ENCODE measurements around the gene TMEM41B. TPM values are rescaled to one million over a fixed set of nuclear protein-coding genes. Genes with fewer than 3 reads are reported as not detected.

TMEM41B gene
- total RNA-seq, 5 donors from 2014 or later (not counting 1 experiment from before 2014, with no cell fraction given): 29.0 to 55.6 (median 42.7) TPM

DNA sequence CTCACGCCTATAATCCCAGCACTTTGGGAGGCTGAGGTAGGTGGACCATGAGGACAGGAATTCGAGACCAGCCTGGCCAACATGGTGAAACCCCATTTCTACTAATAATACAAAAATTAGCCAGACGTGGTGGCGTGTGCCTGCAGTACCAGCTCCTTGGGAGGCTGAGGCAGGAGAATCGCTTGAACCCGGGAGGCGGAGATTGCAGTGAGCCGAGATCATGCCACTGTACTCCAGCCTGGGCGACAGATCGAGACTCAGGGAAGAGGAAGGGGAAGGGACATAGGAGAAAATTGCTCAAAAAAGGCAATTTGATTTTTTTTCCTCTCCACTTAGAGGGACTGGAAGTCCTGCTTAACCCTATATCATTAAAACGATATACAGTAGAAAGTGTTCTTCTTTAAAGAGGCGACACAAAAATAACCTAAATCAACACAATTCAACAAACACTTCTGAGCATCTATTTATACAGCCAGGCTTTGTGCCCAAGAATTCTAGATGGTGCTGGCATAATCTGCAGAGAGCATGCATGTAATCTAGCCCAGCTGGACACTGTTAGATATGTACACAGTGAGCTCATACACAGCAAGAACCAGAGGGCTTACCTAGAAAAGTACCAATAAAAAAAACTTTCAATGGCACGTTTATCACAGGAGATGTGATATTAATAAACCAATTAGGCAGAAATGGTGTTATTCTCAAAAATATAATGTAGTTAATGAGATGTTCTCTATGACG is 28.4 kb downstream of the TMEM41B start:
- POLR2A ChIA-PET: interaction anchor here (0.6 to 0.7 kb wide), 2 partner anchors 11 to 311 kb away, joined by 5 to 7 read pairs; no protein-coding TSS in a partner anchor
- no peak overlapping the region for H3K27ac Mint-ChIP-seq
- peaks cover 0 to 8% of the 10 kb centered on the region in 2 donors for H3K36me3 ChIP-seq (ENCODE audit: control insufficient read depth in 2 of 2, extremely low read depth in 1 of 2, insufficient read depth in 1 of 2, low read length in 1 of 2)

GRCh38 chr11:9280655-9281301 is 33.6 kb downstream of the TMEM41B start:
- Mint-ChIP-seq H3K9me3 (no peaks in the 10 kb centered on the region), H3K36me3 (peaks cover 15% of the 10 kb centered on the region), H3K4me3 (peak overlapping the region; percentile 49 to 72 (median 53)), H3K27me3 (no peaks in the 10 kb centered on the region), H3K4me1 (peaks cover 17 to 20% (median 20%) of the 10 kb centered on the region in 3 donors), H3K27ac (peak overlapping the region; percentile 23 to 30)
- Histone ChIP-seq H3K27me3 (replicated peaks in 1 of 2; ENCODE audit: control insufficient read depth in 2 of 2, extremely low read depth in 1 of 2, insufficient read depth in 2 of 2, low read length in 1 of 2) (no peaks in the 10 kb centered on the region), H3K36me3 (ENCODE audit: control insufficient read depth in 2 of 2, extremely low read depth in 1 of 2, insufficient read depth in 1 of 2, low read length in 1 of 2) (no peaks in the 10 kb centered on the region), H3K4me3 (ENCODE audit: control insufficient read depth in 1 of 2, extremely low read depth in 1 of 2, low read length in 1 of 2) (peak overlapping the region in 1 of 2 donors; percentile 32), H3K27ac (ENCODE audit: low read length) (peak overlapping the region; percentile 15), H3K4me1 (ENCODE audit: control insufficient read depth in 1 of 2, extremely low read depth in 1 of 2, insufficient read depth in 2 of 2, low read length in 2 of 2) (peaks cover 12 to 16% of the 10 kb centered on the region in 2 experiments), H3K9me3 (no peaks in the 10 kb centered on the region)
- DNase-seq (peak in 34 of 35 experiments; percentile 10 to 79 (median 46)), ATAC-seq (replicated peaks in 1 of 4) (peak; percentile 88 to 96 (median 94))
- CTCF ChIA-PET: interaction anchor here (0.6 to 1.2 kb wide), 7 partner anchors 16 to 225 kb away, joined by 3 to 4 read pairs (median 3); partner anchors contain the start of gene DENND5A (in 1 of the 2)
- WGBS (ENCODE audit: insufficient coverage): 0% methylated on average over 1 of the region's 4 CpGs
- POLR2A ChIA-PET: interaction anchor here (0.6 to 1.3 kb wide), 8 partner anchors 9 to 179 kb away, joined by 3 to 5 read pairs (median 4); partner anchors contain the start of gene ZNF143 (in 1 of the 2)

More for the DNA sequence above, 28.4 kb downstream of the TMEM41B start:
- H3K9me3 Mint-ChIP-seq: no peaks in the 10 kb centered on the region
- ATAC-seq (replicated peaks in 1 of 4): no peak
- 93% methylated on average over 3 of the region's 14 CpGs for WGBS (ENCODE audit: insufficient coverage)
- Histone ChIP-seq H3K9me3 (no peaks in the 10 kb centered on the region), H3K4me3 (ENCODE audit: control insufficient read depth in 1 of 2, extremely low read depth in 1 of 2, low read length in 1 of 2) (no peak overlapping the region), H3K4me1 (ENCODE audit: control insufficient read depth in 1 of 2, extremely low read depth in 1 of 2, insufficient read depth in 2 of 2, low read length in 2 of 2) (peaks cover 0 to 4% of the 10 kb centered on the region in 2 experiments), H3K27ac (ENCODE audit: low read length) (no peak overlapping the region), H3K27me3 (replicated peaks in 1 of 2; ENCODE audit: control insufficient read depth in 2 of 2, extremely low read depth in 1 of 2, insufficient read depth in 2 of 2, low read length in 1 of 2) (no peaks in the 10 kb centered on the region)
- peaks cover 5 to 16% (median 11%) of the 10 kb centered on the region in 3 donors for H3K4me1 Mint-ChIP-seq
- H3K27me3 Mint-ChIP-seq: no peaks in the 10 kb centered on the region
- CTCF ChIA-PET: interaction anchor here in 1 of 2 donors (0.6 kb wide), 1 partner anchor 120 kb away, joined by 7 read pairs; no protein-coding TSS in a partner anchor
- peaks cover 13% of the 10 kb centered on the region for H3K36me3 Mint-ChIP-seq
- no peak overlapping the region for H3K4me3 Mint-ChIP-seq
- no peak for DNase-seq

GRCh38 chr11:9277176-9277575 is 37.2 kb downstream of the TMEM41B start:
- H3K4me3 Mint-ChIP-seq: no peak overlapping the region
- no peak for ATAC-seq (replicated peaks in 1 of 4)

DNA sequence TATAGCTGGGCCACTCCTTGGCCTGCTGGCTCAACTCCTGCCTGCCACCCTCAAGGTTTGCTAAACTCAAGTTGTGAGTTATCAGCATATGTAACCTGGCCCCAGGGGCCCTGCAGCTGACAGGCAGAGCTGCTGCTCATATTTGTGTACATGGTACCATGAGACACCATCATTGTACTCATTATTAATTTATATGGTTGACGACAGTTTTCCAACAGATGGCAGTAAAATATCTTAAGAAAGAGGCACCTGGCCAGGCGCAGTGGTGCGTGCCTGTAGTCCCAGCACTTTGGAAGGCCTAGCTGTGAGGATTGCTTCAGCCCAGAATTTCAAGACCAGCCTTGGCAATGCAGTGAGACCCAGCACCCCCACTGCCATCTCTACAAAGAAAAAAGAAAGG is 37.8 kb downstream of the TMEM41B start:
- no peaks in the 10 kb centered on the region for H3K36me3 ChIP-seq (ENCODE audit: control insufficient read depth in 2 of 2, extremely low read depth in 1 of 2, insufficient read depth in 1 of 2, low read length in 1 of 2)
- H3K9me3 ChIP-seq: no peaks in the 10 kb centered on the region
- ChIA-PET CTCF (no interaction called here), POLR2A (interaction anchor here in 1 of 2 donors (1.1 kb wide), 1 partner anchor 32 kb away, joined by 3 read pairs; no protein-coding TSS in a partner anchor)
- Mint-ChIP-seq H3K27ac (no peak overlapping the region), H3K9me3 (no peaks in the 10 kb centered on the region), H3K36me3 (peaks cover 9% of the 10 kb centered on the region), H3K4me3 (no peak overlapping the region), H3K27me3 (no peaks in the 10 kb centered on the region), H3K4me1 (peaks cover 23 to 29% (median 24%) of the 10 kb centered on the region in 3 donors)
- H3K4me1 ChIP-seq (ENCODE audit: control insufficient read depth in 1 of 2, extremely low read depth in 1 of 2, insufficient read depth in 2 of 2, low read length in 2 of 2): peaks cover 12 to 16% of the 10 kb centered on the region in 2 experiments
- H3K27ac ChIP-seq (ENCODE audit: low read length): no peak overlapping the region
- DNase-seq (no peak), ATAC-seq (replicated peaks in 1 of 4) (no peak)
- no peaks in the 10 kb centered on the region for H3K27me3 ChIP-seq (replicated peaks in 1 of 2; ENCODE audit: control insufficient read depth in 2 of 2, extremely low read depth in 1 of 2, insufficient read depth in 2 of 2, low read length in 1 of 2)
- 100% methylated on average over 2 of the region's 3 CpGs for WGBS (ENCODE audit: insufficient coverage)
- no peak overlapping the region for H3K4me3 ChIP-seq (ENCODE audit: control insufficient read depth in 1 of 2, extremely low read depth in 1 of 2, low read length in 1 of 2)

More at GRCh38 chr11:9277176-9277575, 37.2 kb downstream of the TMEM41B start:
- Histone ChIP-seq H3K4me3 (ENCODE audit: control insufficient read depth in 1 of 2, extremely low read depth in 1 of 2, low read length in 1 of 2) (no peak overlapping the region), H3K9me3 (no peaks in the 10 kb centered on the region), H3K27ac (ENCODE audit: low read length) (no peak overlapping the region), H3K36me3 (ENCODE audit: control insufficient read depth in 2 of 2, extremely low read depth in 1 of 2, insufficient read depth in 1 of 2, low read length in 1 of 2) (no peaks in the 10 kb centered on the region), H3K27me3 (replicated peaks in 1 of 2; ENCODE audit: control insufficient read depth in 2 of 2, extremely low read depth in 1 of 2, insufficient read depth in 2 of 2, low read length in 1 of 2) (no peaks in the 10 kb centered on the region), H3K4me1 (ENCODE audit: control insufficient read depth in 1 of 2, extremely low read depth in 1 of 2, insufficient read depth in 2 of 2, low read length in 2 of 2) (peaks cover 12 to 16% of the 10 kb centered on the region in 2 experiments)
- Mint-ChIP-seq H3K27ac (no peak overlapping the region), H3K36me3 (peaks cover 9% of the 10 kb centered on the region), H3K27me3 (no peaks in the 10 kb centered on the region), H3K4me1 (peaks cover 24 to 30% (median 25%) of the 10 kb centered on the region in 3 donors), H3K9me3 (no peaks in the 10 kb centered on the region)
- DNase-seq: no peak
- 96% methylated on average over 8 of the region's 8 CpGs for WGBS (ENCODE audit: insufficient coverage)
- ChIA-PET CTCF (no interaction called here), POLR2A (interaction anchor here in 1 of 2 donors (1.1 kb wide), 1 partner anchor 31 kb away, joined by 3 read pairs; no protein-coding TSS in a partner anchor)

- no peak for ATAC-seq (replicated peaks in 1 of 4)
- H3K27ac Mint-ChIP-seq: no peak overlapping the region
These were observed 39.7 kb downstream of the TMEM41B start for GRCh38 chr11:9274499-9275258.

More at GRCh38 chr11:9274499-9275258, 39.7 kb downstream of the TMEM41B start:
- DNase-seq: no peak
- Histone ChIP-seq H3K36me3 (ENCODE audit: control insufficient read depth in 2 of 2, extremely low read depth in 1 of 2, insufficient read depth in 1 of 2, low read length in 1 of 2) (no peaks in the 10 kb centered on the region), H3K27me3 (replicated peaks in 1 of 2; ENCODE audit: control insufficient read depth in 2 of 2, extremely low read depth in 1 of 2, insufficient read depth in 2 of 2, low read length in 1 of 2) (no peaks in the 10 kb centered on the region), H3K9me3 (no peaks in the 10 kb centered on the region), H3K27ac (ENCODE audit: low read length) (no peak overlapping the region), H3K4me1 (ENCODE audit: control insufficient read depth in 1 of 2, extremely low read depth in 1 of 2, insufficient read depth in 2 of 2, low read length in 2 of 2) (peaks cover under 1 to 4% of the 10 kb centered on the region in 2 experiments), H3K4me3 (ENCODE audit: control insufficient read depth in 1 of 2, extremely low read depth in 1 of 2, low read length in 1 of 2) (no peak overlapping the region)
- whole genome bisulfite sequencing (ENCODE audit: insufficient coverage): 100% methylated on average over 3 of the region's 8 CpGs
- H3K27me3 Mint-ChIP-seq: no peaks in the 10 kb centered on the region
- H3K9me3 Mint-ChIP-seq: no peaks in the 10 kb centered on the region
- POLR2A ChIA-PET: interaction anchor here in 1 of 2 donors (0.6 kb wide), 1 partner anchor 11 kb away, joined by 5 read pairs; no protein-coding TSS in a partner anchor
- peaks cover 7 to 10% (median 7%) of the 10 kb centered on the region in 3 donors for H3K4me1 Mint-ChIP-seq
- peaks cover 3% of the 10 kb centered on the region for H3K36me3 Mint-ChIP-seq
- H3K4me3 Mint-ChIP-seq: no peak overlapping the region
- CTCF ChIA-PET: no interaction called here
